HepG2 (cell line): ENCODE results near the gene IFNA6. TPM values are rescaled to one million over a fixed set of nuclear protein-coding genes. Genes with fewer than 3 reads are reported as not detected.

Source experiments
- BCL6 ChIP-seq: IDR thresholded peaks from 2 replicates; pipeline ENCODE4 v1.6.1; 2016; ENCODE audit warnings: missing genetic modification reagents, missing compliant biosample characterization
- EP300 ChIP-seq, 3 experiments: sonication (generic) in 1 of 3; formaldehyde crosslinking in 1 of 3; IDR thresholded peaks; 2 replicates each; pipeline versions ENCODE4 v1.5.1 to v1.6.1; 2011 to 2020; ENCODE audit warnings: low read depth in 2 of 3, low read length in 2 of 3, borderline replicate concordance in 1 of 3, improper control_type of control experiment in 1 of 3, mild to moderate bottlenecking in 1 of 3, missing genetic modification reagents in 1 of 3, moderate library complexity in 1 of 3
- FOXP4 ChIP-seq: sonication (generic); formaldehyde crosslinking; IDR thresholded peaks from 2 replicates; pipeline ENCODE4 v1.4.0; 2020; ENCODE audit warnings: missing genetic modification reagents
- GTF3A ChIP-seq: sonication (generic); formaldehyde crosslinking; conservative IDR thresholded peaks from 2 replicates; pipeline ENCODE4 v1.4.0; 2020; ENCODE audit warnings: mild to moderate bottlenecking, missing genetic modification reagents
- RFX1 ChIP-seq: fragments of 450-650 bp; IDR thresholded peaks from 2 replicates; pipeline ENCODE4 v1.6.1; 2017
- RFXANK ChIP-seq: IDR thresholded peaks from 2 replicates; pipeline ENCODE4 v1.6.1; 2016
- SKI ChIP-seq: fragments of 450-650 bp; IDR thresholded peaks from one replicate; pipeline ENCODE4 v1.6.1; 2018; ENCODE audit warnings: mild to moderate bottlenecking; ENCODE audit not compliant: partially characterized antibody
- SYNCRIP ChIP-seq: fragments of 200-400 bp; formaldehyde crosslinking; IDR thresholded peaks from 2 replicates; pipeline ENCODE4 v1.6.1; 2018; ENCODE audit warnings: mild to moderate bottlenecking, low read depth, low read length; ENCODE audit not compliant: insufficient read depth
- TBL1XR1 ChIP-seq: fragments of 150-350 bp; IDR thresholded peaks from 2 replicates; pipeline ENCODE4 v1.6.1; 2014; ENCODE audit warnings: borderline replicate concordance, low read length; ENCODE audit not compliant: partially characterized antibody
- XBP1 ChIP-seq: sonication (generic); formaldehyde crosslinking; IDR thresholded peaks from 2 replicates; pipeline ENCODE4 v1.5.0; 2020; ENCODE audit warnings: missing genetic modification reagents
- ZFP62 ChIP-seq: sonication (generic); formaldehyde crosslinking; IDR thresholded peaks from 2 replicates; pipeline ENCODE4 v1.4.0; 2020; ENCODE audit warnings: missing genetic modification reagents
- ZNF329 ChIP-seq: sonication (generic); formaldehyde crosslinking; IDR thresholded peaks from 2 replicates; pipeline ENCODE4 v1.9.0; 2021; ENCODE audit warnings: low read depth, mild to moderate bottlenecking, missing genetic modification reagents
- ZNF33A ChIP-seq: sonication (generic); formaldehyde crosslinking; IDR thresholded peaks from 2 replicates; pipeline ENCODE4 v1.5.1; 2020; ENCODE audit warnings: missing genetic modification reagents, mild to moderate bottlenecking, moderate library complexity, borderline replicate concordance
- ZNF614 ChIP-seq: IDR thresholded peaks from 2 replicates; pipeline ENCODE4 v1.6.1; 2018; ENCODE audit warnings: missing biosample characterization, missing genetic modification reagents, inconsistent platforms, borderline replicate concordance
- ZNF616 ChIP-seq: sonication (generic); formaldehyde crosslinking; IDR thresholded peaks from 2 replicates; pipeline ENCODE4 v1.5.0; 2020; ENCODE audit warnings: low read depth, mild to moderate bottlenecking, missing genetic modification reagents
- ZNF660 ChIP-seq: sonication (generic); formaldehyde crosslinking; IDR thresholded peaks from 2 replicates; pipeline ENCODE4 v1.5.1; 2020; ENCODE audit warnings: mild to moderate bottlenecking, low read depth, missing genetic modification reagents, borderline replicate concordance
- ZSCAN20 ChIP-seq: sonication (generic); formaldehyde crosslinking; IDR thresholded peaks from 2 replicates; pipeline ENCODE4 v1.4.0; 2020; ENCODE audit warnings: missing genetic modification reagents, mild to moderate bottlenecking, borderline replicate concordance
- polyA plus RNA-seq, 8 experiments: library from polyadenylated mRNA; depleted of rRNA in 3 of 8; stranded (reverse) in 7 of 8; unstranded in 1 of 8; fragments of >200 nt; fragmentation: Illumina TruSeq in 4 of 8; extraction: Trizol in 4 of 8; gene quantifications; 2 replicates each; pipeline versions ENCODE4 v1.2.1 to v1.2.3, GENCODE V29; 2011 to 2016; ENCODE audit warnings: low read depth in 4 of 8, missing spikeins in 1 of 8, mixed read lengths in 1 of 8; ENCODE audit not compliant: insufficient read depth in 1 of 8
- total RNA-seq, 5 experiments: library from RNA; depleted of rRNA; stranded (reverse); fragments of >200 nt; fragmentation: Illumina TruSeq; extraction: Trizol; gene quantifications; 2 replicates each; pipeline ENCODE4 v1.2.3, GENCODE V29; 2016; ENCODE audit warnings: low read depth in 1 of 5
- TF ChIP-seq, protein P1 (sequence below): sonication (generic); formaldehyde crosslinking; IDR thresholded peaks from 2 replicates; pipeline ENCODE4 v1.8.0; 2022; ENCODE audit warnings: missing genetic modification reagents, mild to moderate bottlenecking, moderate library complexity, borderline replicate concordance
- TF ChIP-seq, protein P2 (sequence below): sonication (generic); formaldehyde crosslinking; IDR thresholded peaks from 2 replicates; pipeline ENCODE4 v1.5.1; 2020; ENCODE audit warnings: mild to moderate bottlenecking, missing genetic modification reagents, borderline replicate concordance
- TF ChIP-seq, protein P3 (sequence below): sonication (generic); formaldehyde crosslinking; IDR thresholded peaks from 2 replicates; pipeline ENCODE4 v1.5.0; 2020; ENCODE audit warnings: missing genetic modification reagents

The IFNA6 gene
- total and polyA plus RNA-seq, 2 of the 13 experiments (the other 11 are each of a cell fraction or from before 2014, with no cell fraction given): not detected

GRCh38 chr9:21334701-21335632 is 15.7 kb downstream of the IFNA6 start, which contains the start of gene KLHL9 (continued):
- TF ChIP-seq TBL1XR1 (no peak), ZNF614 (no peak), ZNF33A (no peak), FOXP4 (CRISPR knock-in tag) (no peak), BCL6 (0 out of 2 replicates have a peak, but pooled peaks have one; percentile 5), SYNCRIP (no peak), ZNF616 (CRISPR knock-in tag) (no peak), XBP1 (0 out of 2 replicates have a peak, but pooled peaks have one; percentile 31), RFX1 (no peak), SKI (no peak), GTF3A (CRISPR knock-in tag) (no peak), EP300 (IDR thresholded peaks at IDR 0.05; ENCODE audit: low read depth in 2 of 2, low read length in 2 of 2) (no peak), EP300 (CRISPR knock-in tag; IDR thresholded peaks at IDR 0.05; ENCODE audit: borderline replicate concordance) (no peak), ZNF660 (CRISPR knock-in tag) (no peak), RFXANK (CRISPR knock-in tag) (no peak), ZFP62 (CRISPR knock-in tag) (no peak), ZNF329 (CRISPR knock-in tag) (no peak), ZSCAN20 (CRISPR knock-in tag) (peak; percentile 68; the same call in 1 of the 2 replicates)
- TF ChIP-seq, protein P1, sequence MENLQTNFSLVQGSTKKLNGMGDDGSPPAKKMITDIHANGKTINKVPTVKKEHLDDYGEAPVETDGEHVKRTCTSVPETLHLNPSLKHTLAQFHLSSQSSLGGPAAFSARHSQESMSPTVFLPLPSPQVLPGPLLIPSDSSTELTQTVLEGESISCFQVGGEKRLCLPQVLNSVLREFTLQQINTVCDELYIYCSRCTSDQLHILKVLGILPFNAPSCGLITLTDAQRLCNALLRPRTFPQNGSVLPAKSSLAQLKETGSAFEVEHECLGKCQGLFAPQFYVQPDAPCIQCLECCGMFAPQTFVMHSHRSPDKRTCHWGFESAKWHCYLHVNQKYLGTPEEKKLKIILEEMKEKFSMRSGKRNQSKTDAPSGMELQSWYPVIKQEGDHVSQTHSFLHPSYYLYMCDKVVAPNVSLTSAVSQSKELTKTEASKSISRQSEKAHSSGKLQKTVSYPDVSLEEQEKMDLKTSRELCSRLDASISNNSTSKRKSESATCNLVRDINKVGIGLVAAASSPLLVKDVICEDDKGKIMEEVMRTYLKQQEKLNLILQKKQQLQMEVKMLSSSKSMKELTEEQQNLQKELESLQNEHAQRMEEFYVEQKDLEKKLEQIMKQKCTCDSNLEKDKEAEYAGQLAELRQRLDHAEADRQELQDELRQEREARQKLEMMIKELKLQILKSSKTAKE: no peak
- TF ChIP-seq, protein P2, sequence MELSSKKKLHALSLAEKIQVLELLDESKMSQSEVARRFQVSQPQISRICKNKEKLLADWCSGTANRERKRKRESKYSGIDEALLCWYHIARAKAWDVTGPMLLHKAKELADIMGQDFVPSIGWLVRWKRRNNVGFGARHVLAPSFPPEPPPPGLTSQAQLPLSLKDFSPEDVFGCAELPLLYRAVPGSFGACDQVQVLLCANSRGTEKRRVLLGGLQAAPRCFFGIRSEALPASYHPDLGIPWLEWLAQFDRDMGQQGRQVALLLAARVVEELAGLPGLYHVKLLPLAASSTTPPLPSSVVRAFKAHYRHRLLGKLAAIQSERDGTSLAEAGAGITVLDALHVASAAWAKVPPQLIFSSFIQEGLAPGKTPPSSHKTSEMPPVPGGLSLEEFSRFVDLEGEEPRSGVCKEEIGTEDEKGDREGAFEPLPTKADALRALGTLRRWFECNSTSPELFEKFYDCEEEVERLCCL (CRISPR knock-in tag): peak; percentile 63; the same call in 1 of the 2 replicates
- TF ChIP-seq, protein P3, sequence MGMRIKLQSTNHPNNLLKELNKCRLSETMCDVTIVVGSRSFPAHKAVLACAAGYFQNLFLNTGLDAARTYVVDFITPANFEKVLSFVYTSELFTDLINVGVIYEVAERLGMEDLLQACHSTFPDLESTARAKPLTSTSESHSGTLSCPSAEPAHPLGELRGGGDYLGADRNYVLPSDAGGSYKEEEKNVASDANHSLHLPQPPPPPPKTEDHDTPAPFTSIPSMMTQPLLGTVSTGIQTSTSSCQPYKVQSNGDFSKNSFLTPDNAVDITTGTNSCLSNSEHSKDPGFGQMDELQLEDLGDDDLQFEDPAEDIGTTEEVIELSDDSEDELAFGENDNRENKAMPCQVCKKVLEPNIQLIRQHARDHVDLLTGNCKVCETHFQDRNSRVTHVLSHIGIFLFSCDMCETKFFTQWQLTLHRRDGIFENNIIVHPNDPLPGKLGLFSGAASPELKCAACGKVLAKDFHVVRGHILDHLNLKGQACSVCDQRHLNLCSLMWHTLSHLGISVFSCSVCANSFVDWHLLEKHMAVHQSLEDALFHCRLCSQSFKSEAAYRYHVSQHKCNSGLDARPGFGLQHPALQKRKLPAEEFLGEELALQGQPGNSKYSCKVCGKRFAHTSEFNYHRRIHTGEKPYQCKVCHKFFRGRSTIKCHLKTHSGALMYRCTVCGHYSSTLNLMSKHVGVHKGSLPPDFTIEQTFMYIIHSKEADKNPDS (CRISPR knock-in tag): no peak
